Upper lobe of left lung (tissue), 4 donors: ENCODE measurements around the gene MYL12A.

Experiments
- CTCF ChIP-seq, 6 experiments: fragments of 450-650 bp in 4 of 6; fragments of 200-600 bp in 2 of 6; sonication (generic) in 2 of 6; IDR thresholded peaks; one replicate each; pipeline ENCODE4 v1.5.1; 2016 to 2019; ENCODE audit warnings: antibody characterized with exemption in 6 of 6
- EP300 ChIP-seq, 4 donors: sonication (generic); formaldehyde crosslinking; IDR thresholded peaks; one replicate each; pipeline ENCODE4 v1.5.1; 2017; ENCODE audit warnings: antibody characterized with exemption in 4 of 4, control low read depth in 2 of 4
- POLR2A ChIP-seq, 4 donors: fragments of 450-650 bp; IDR thresholded peaks; one replicate each; pipeline ENCODE4 v1.5.1; 2016 to 2017; ENCODE audit warnings: antibody characterized with exemption in 4 of 4, mild to moderate bottlenecking in 2 of 4
- POLR2AphosphoS5 ChIP-seq, 2 donors: sonication (generic); formaldehyde crosslinking; IDR thresholded peaks; one replicate each; pipeline ENCODE4 v1.5.1; 2017; ENCODE audit warnings: antibody characterized with exemption in 2 of 2

GRCh38 chr18:3247240-3248061, at the start of gene MYL12A:
- peak; percentile 95 to 96 for TF ChIP-seq POLR2AphosphoS5 (IDR thresholded peaks at IDR 0.05)
- peak in 3 of 6 experiments; percentile 17 to 29 (median 23) for TF ChIP-seq CTCF (IDR thresholded peaks at IDR 0.05)
- peak in 3 of 4 donors; percentile 85 to 99 (median 92) for TF ChIP-seq POLR2A (IDR thresholded peaks at IDR 0.05)
- TF ChIP-seq EP300 (IDR thresholded peaks at IDR 0.05): peak in 2 of 4 donors; percentile 20 to 63
